Tibial nerve (tissue), 4 donors: ENCODE results near the gene SPDYE4.

ENCODE experiments used
- CTCF ChIP-seq, 5 experiments: fragments of 200-600 bp in 3 of 5; fragments of 450-650 bp in 2 of 5; sonication (generic) in 3 of 5; IDR thresholded peaks; one replicate each; pipeline ENCODE4 v1.5.1; 2016 to 2019; ENCODE audit warnings: antibody characterized with exemption in 5 of 5, mild to moderate bottlenecking in 3 of 5, moderate library complexity in 2 of 5
- EP300 ChIP-seq, 2 donors: sonication (generic); formaldehyde crosslinking; IDR thresholded peaks; one replicate each; pipeline ENCODE4 v1.6.1; 2017; ENCODE audit warnings: antibody characterized with exemption in 2 of 2, mild to moderate bottlenecking in 1 of 2
- POLR2A ChIP-seq, 2 donors: fragments of 450-650 bp; IDR thresholded peaks; one replicate each; pipeline ENCODE4 v1.6.1; 2017; ENCODE audit warnings: antibody characterized with exemption in 2 of 2, mild to moderate bottlenecking in 2 of 2, moderate library complexity in 2 of 2

GRCh38 chr17:8801135-8801840, 42.9 kb upstream of the SPDYE4 start:
- TF ChIP-seq CTCF (IDR thresholded peaks at IDR 0.05) (no peak), EP300 (IDR thresholded peaks at IDR 0.05) (no peak), POLR2A (IDR thresholded peaks at IDR 0.05) (no peak)
